GM12864 (cell line): Measurements from ENCODE around the gene RCL1.
"Not testable (repeated sequence)": the region's sequence is repeated elsewhere in the genome, so short reads cannot be mapped to it uniquely, and the experiment has no call there.

ENCODE experiments used
- DNase-seq: peaks from one replicate; pipeline ENCODE4 v3.0.0-alpha.2; 2011; ENCODE audit warnings: low read depth
- H3K4me3 ChIP-seq: 2 replicates; pipeline ENCODE4 v1.5.1; 2011; ENCODE audit warnings: mild to moderate bottlenecking, low read depth, low read length, control low read depth
- TF ChIP-seq, protein P1 (sequence below): IDR thresholded peaks from 2 replicates; pipeline ENCODE4 v1.5.1; 2011; ENCODE audit warnings: low read depth, mild to moderate bottlenecking, moderate library complexity, low read length, control low read depth, inconsistent platforms; ENCODE audit errors: missing control alignments

The RCL1 gene

DNA sequence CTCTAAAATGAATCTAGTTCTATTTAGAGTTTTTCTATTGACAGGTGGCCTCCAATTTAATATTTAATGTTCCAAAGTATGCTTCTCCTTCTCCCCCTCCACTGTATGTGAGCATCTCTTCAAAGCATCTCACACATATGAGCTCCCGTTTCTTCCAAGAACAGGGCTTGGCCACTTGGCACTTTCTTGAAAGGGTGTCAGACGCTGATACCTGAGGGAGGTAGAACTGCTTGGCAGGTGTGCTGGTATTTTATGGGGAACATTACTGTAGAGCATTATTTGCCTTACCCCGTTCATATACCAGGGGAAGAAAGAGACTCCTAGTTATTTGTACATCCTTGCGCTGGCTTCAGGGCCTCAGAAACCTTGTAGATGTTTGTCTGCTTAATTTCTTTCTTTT is 1.9 kb downstream of the RCL1 start:
- TF ChIP-seq, protein P1, sequence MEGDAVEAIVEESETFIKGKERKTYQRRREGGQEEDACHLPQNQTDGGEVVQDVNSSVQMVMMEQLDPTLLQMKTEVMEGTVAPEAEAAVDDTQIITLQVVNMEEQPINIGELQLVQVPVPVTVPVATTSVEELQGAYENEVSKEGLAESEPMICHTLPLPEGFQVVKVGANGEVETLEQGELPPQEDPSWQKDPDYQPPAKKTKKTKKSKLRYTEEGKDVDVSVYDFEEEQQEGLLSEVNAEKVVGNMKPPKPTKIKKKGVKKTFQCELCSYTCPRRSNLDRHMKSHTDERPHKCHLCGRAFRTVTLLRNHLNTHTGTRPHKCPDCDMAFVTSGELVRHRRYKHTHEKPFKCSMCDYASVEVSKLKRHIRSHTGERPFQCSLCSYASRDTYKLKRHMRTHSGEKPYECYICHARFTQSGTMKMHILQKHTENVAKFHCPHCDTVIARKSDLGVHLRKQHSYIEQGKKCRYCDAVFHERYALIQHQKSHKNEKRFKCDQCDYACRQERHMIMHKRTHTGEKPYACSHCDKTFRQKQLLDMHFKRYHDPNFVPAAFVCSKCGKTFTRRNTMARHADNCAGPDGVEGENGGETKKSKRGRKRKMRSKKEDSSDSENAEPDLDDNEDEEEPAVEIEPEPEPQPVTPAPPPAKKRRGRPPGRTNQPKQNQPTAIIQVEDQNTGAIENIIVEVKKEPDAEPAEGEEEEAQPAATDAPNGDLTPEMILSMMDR: no peak
- no peak for DNase-seq
- H3K4me3 ChIP-seq: no peak overlapping the region

DNA sequence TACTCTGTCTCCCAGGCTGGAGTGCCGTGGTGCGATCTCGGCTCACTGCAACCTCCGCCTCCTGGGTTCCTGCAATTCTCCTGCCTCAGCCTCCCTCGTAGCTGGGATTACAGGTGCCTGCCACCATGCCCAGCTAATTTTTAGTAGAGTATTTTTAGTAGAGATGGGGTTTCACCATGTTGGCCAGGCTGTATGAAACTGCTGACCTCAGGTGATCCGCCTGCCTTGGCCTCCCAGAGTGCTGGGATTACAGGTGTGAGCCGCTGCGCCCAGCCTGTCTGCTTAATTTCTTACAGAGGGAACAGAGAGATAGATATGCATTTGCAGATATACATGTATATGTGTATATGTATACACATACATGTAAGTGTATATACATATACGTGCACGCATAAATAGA is 2.4 kb downstream of the RCL1 start:
- not testable (repeated sequence) for H3K4me3 ChIP-seq, DNase-seq

DNA sequence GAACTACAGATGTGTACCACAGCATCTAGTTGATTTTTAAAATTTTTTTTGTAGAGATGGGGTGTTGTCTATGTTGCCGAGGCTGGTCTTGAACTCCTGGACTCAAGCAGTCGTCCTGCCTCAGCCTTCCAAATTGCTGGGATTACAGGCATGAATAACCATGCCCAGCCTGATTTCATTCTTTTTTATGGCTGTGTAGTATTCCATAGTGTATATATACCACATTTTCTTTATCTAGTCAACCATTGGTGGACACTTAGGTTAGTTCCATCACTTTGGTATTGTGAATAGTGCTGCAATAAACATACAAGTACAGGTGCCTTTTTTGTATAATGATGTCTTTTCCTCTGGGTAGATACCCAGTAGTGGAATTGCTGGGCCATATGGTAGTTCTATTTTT is 3.8 kb downstream of the RCL1 start:
- TF ChIP-seq, protein P1: no peak
- H3K4me3 ChIP-seq: no peak overlapping the region
- no peak for DNase-seq

DNA sequence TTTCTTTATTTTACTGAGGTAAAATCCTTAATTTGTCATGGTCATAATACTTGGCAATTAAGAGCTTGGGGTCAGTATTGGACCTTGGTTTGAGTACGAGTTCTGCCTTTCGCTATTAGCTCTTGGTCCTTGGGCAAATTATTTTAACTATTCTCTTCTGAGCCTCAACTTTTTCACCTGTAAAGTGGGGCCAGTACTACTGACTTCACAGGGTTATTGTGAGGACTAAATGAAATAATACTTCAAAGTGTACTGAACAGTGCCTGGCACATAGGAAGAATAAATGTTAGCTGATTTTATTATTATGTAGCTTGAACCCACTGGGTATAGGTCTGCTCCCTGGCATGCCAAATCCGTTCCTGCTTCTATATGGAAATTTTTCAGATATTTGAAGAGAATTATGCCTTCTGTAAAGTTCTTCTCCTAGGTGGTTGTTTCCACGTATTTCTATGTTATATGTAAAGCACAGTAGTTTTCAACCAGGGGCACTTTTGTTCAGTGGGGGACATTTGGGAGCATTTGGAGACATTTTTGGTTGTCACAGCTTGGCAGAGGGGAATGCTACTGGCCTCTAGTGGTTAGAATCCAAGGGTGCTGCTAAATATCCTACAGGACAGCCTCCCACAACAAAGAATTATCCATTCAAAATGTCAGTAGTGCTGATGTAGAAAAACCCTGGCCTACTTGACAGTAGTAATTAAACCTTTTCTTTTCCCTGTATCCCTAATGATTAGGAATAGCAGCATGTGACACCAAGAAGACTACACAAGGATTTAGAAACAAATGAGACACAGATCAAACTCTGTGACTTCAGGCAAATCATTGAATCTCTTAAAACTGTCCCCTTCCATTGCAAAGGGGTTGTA is 4.5 kb downstream of the RCL1 start:
- TF ChIP-seq, protein P1: peak; percentile 83

DNA sequence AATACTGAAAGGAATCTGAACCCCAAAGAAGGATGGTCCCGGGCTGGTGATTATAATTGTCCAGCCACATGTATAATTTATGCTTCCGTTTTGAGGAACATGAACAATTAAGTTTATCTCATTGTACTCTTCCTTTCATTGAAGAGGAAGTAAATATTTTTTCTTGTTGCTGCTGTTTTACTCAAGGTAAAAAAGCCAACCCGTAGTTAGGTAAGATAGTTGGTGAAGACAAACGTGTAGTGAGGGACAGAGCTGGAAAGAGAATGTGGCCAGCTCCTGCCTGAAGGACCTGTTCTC is 5.1 kb downstream of the RCL1 start:
- TF ChIP-seq, protein P1: no peak
- no peak overlapping the region for H3K4me3 ChIP-seq
- DNase-seq: no peak

More for the DNA sequence above, 4.5 kb downstream of the RCL1 start:
- no peak for DNase-seq
- H3K4me3 ChIP-seq: no peak overlapping the region

DNA sequence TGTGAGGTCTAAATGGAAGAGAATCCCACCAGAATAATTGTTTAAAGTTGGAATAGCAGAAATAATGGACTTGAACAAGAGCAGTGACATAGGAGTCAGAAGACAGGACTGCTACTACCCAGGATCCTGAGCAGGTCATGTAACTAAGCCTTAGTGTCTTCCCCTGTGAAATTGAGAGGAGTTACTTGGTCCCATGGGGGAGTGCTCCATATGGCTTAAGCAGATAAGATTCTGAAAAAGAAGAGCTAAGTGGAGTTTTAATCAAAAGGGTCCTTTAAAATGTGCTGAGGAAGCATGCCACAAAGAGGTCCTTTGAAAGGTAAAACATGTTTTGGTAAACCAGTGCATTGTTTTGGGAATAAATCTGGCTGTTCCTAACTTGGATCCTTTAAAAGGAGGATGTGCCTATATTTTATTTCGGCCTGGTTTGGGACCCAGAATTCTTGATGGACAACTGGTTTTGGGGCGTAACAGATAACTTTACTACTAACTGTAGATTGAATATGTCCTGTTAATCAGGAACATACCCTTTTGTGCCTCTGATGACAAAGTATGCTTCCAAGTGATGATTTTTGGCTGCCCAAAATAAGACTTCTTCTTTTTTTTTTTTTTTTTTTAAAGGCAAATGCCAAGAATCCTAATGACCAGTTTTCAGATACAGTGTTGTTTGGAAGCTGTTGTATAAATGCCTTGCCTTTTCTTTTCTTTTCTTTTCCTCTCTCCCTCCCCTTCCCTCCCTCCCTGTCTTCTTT is 5.7 kb downstream of the RCL1 start:
- H3K4me3 ChIP-seq: no peak overlapping the region
- DNase-seq: no peak
- TF ChIP-seq, protein P1: no peak

DNA sequence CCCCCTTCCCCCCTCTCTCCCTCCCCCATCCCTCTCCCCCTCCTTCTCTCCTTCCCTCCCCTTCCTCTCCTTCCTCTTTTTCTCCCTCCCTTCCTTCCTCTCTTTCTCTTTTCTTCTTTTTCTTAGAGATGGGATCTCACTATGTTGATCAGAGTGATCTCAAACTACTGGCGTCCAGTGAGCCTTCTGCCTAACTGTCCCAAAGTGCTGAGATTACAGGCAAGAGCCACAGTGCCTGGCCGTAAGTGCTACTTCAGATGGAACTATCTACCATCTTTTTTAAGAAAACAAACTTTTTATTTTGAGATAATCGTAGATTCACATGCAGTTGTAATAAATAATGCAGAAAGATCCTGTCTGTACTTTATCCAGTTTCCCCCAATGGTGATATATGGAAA is 6.3 kb downstream of the RCL1 start:
- DNase-seq: no peak
- TF ChIP-seq, protein P1: no peak
- no peak overlapping the region for H3K4me3 ChIP-seq
